HG03460 (cell line): Measurements from ENCODE around the gene PLAA.
"Not testable (repeated sequence)": the region's sequence is repeated elsewhere in the genome, so short reads cannot be mapped to it uniquely, and the experiment has no call there.

ENCODE experiments used
- ATAC-seq: cut with Tn5 transposase; IDR thresholded peaks from one replicate; pipeline ENCODE4 v1.9.1; 2021; ENCODE audit not compliant: unreplicated experiment

Gene PLAA

GRCh38 chr9:26935847-26936246 lies 11.2 kb downstream of the PLAA start:
- ATAC-seq, result no peak

DNA sequence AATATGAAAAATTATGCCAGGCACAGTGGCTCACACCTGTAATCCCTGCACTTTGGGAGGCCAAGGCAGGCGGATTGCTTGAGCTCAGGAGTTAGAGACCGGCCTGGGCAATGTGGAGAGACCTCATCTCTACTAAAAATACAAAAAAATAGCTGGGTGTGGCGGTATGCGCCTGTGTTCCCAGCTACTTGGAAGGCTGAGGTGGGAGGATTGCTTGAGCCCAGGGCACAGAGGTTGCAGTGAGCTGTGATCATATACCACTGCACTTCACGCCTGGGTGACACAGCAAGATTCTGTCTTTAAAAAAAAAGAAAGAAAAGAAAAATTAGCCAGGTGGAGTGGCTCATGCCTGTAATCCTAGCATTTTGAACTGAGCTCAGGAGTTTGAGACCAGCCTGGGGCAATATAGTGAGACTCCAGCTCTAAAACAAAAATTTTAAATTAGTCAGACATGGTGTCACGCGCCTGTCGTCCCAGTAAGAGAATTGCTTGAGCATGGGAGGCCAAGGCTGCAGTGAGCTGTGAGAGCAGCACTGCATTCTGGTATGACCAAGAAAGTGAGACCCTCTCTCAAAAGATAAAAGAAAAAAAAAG lies 18.0 kb downstream of the PLAA start:
- no peak for ATAC-seq

DNA sequence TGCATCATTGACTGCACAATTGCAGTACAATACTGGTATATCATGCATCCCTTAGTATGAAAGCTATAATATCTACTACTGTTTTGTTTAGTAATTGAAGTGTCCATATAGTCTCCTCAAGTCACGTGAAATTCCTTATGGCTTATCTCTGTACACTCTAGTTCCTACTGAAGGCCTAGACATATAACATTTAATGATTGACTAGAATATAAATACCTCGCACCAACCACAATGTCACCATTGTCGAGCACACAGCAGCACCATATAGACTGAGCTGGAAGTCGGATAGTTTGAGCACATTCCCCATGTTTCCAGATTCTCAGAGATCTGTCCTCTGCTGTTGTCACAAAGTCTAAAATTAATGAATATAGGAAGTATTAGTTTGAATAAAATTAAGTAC lies 21.4 kb downstream of the PLAA start:
- no peak for ATAC-seq

GRCh38 chr9:26919698-26920097 lies 27.3 kb downstream of the PLAA start:
- ATAC-seq, result no peak

GRCh38 chr9:26913138-26913668 lies 33.8 kb downstream of the PLAA start:
- no peak for ATAC-seq

- no peak for ATAC-seq
Observed at GRCh38 chr9:26904671-26905070, 42.4 kb downstream of the PLAA start.

DNA sequence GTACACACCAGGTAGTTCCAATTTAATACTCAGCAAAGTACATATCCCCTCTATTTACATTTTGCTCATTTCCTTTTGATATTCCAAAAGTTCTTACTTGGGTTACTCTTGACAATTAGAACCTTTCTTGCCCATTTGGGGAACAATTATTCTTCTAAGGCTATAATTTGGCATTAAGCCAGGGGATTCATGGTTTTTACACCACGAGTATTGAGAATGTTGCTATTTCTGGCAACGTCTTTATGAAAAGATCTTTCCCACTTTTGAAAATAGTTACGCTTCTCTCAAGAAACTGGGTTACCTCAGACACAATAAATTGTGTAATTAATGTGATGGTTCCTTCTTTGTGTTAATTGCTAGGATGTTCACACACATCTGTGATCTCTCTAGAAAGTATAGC lies 43.0 kb downstream of the PLAA start:
- no peak for ATAC-seq

DNA sequence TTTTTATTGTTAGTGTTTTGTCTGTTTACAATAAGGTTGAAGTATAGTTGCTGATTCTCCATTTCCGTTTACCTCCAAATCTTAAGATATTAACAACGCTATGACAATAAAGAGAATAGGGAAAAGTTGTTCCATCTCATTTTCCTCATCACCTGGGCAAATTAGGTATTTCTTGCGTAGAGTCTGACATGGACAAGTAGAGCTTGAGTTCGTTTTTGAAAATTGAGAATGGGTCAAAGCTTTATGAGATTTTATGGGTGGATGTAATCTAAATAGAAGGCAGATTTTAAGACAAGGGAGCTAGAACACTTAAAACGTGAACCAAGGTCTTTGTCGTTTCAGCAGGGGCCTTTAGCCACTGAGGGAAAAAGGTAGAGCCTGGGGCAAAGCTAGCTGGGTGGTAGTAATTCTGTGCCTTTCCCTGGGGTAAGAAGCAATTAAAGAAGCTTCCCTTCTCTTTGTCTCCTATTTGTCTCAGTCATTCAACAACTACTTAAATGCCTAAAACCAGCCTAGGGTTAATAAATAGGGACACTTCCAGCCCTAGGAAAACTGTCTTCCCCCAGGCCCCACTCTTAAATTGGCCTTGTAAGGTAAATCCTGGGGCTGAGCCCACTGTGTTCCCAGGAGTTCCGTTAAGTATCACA lies 53.9 kb downstream of the PLAA start:
- no peak for ATAC-seq

GRCh38 chr9:26892251-26893029 lies 54.6 kb downstream of the PLAA start, which contains the start of gene CAAP1:
Gene CAAP1 (minus strand): TSS chr9:26892802. CDS start chr9:26892715, 87 bp downstream.
- peak; percentile 93 for ATAC-seq

DNA sequence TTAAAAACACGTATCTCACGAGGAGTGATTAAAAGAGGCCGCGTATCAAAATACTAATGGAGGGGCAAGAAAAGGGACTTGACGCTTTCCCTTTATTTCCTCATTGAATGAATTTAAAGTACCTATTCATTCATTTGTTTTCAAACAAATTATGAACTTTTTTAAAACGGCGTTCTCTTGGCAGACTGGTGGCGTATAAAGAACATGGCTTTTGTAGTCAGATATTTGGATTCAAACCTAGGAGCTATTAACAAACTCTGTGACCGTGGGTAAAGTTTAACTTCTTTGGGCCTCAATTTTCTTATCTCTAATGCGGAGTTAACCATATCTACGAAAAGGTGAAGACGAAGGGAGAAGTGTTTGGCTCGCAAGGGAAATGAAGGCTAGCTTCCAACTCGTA lies 55.3 kb downstream of the PLAA start:
- peak; percentile 1 for ATAC-seq

GRCh38 chr9:26888271-26888670 lies 58.8 kb downstream of the PLAA start:
- no peak for ATAC-seq

DNA sequence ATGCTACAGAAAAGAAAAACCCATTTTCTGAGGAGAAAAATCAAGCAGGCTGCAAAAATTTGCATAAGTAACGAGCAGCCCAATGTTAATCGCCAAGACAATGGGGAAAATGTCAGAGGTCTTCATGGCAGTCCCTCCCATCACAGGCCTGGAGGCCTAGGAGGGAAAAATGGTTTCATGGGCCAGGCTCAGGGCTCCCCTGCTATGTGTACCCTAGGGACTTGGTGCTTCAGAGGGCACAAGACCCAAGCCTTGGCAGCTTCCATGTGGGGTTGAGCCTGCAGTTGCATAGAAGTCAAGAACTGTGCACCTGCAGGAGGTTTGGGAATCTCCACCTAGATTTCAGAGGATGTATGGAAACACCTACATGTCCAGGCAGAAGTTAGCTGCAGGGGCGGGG lies 64.9 kb downstream of the PLAA start:
- no peak for ATAC-seq

GRCh38 chr9:26880262-26880661 lies 66.8 kb downstream of the PLAA start:
- no peak for ATAC-seq

DNA sequence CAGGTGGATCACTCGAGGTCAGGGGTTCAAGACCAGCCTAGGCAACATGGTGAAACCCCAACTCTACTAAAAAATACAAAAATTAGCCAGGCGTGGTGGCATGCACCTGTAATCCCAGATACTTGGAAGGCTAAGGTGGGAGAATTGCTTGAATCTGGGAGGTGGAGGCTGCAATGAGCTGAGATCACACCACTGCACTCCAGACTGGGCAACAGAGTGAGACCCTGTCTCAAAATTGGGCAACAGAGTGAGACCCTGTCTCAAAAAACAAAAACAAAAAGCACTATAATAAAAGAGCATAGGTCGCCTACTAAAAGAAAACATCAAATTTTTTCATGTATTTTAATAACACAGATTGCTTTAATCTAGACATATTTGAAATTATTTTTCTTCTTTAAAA lies 71.9 kb downstream of the PLAA start:
- ATAC-seq, result not testable (repeated sequence)

GRCh38 chr9:26870292-26870691 lies 76.8 kb downstream of the PLAA start:
- ATAC-seq, result no peak

- ATAC-seq, result no peak
Observed at GRCh38 chr9:26863074-26863473, 84.0 kb downstream of the PLAA start.

GRCh38 chr9:26856413-26857032 lies 90.5 kb downstream of the PLAA start:
- peak; percentile 76 for ATAC-seq
